ENCODE results near the gene ARHGAP6. TPM values are rescaled to one million over a fixed set of nuclear protein-coding genes. Genes with fewer than 3 reads are reported as not detected.

The ARHGAP6 gene
- total RNA-seq, 1 donor from 2014 or later: 13.8 TPM

- intact Hi-C loops (cut with DNase I): no loop called here
- ATAC-seq: no peak
- no peak for DNase-seq (ENCODE audit: low spot score)
Measured at GRCh38 chrX:11474576-11474975, 191.1 kb downstream of the ARHGAP6 start.

GRCh38 chrX:11474021-11474420 is 191.7 kb downstream of the ARHGAP6 start:
- DNase-seq (ENCODE audit: low spot score): no peak
- no peak for ATAC-seq
- intact Hi-C loops (cut with DNase I): no loop called here

GRCh38 chrX:11472879-11473278 is 192.8 kb downstream of the ARHGAP6 start:
- ATAC-seq (peak; percentile 39), DNase-seq (ENCODE audit: low spot score) (no peak)
- intact Hi-C loops (cut with DNase I): no loop called here

- intact Hi-C loops (cut with DNase I): no loop called here
- DNase-seq (ENCODE audit: low spot score): no peak
- ATAC-seq: no peak
Measured at GRCh38 chrX:11472381-11472780, 193.3 kb downstream of the ARHGAP6 start.

- ATAC-seq: peak; percentile 67
- no peak for DNase-seq (ENCODE audit: low spot score)
- intact Hi-C loops (cut with DNase I): no loop called here
Measured at GRCh38 chrX:11470250-11470974, 195.3 kb downstream of the ARHGAP6 start.

- intact Hi-C loops (cut with DNase I): no loop called here
- no peak for DNase-seq (ENCODE audit: low spot score)
- no peak for ATAC-seq
Measured at GRCh38 chrX:11465648-11466411, 199.9 kb downstream of the ARHGAP6 start.

- ATAC-seq: no peak
- DNase-seq (ENCODE audit: low spot score): no peak
- intact Hi-C loops (cut with DNase I): no loop called here
Measured at GRCh38 chrX:11464836-11465463, 200.8 kb downstream of the ARHGAP6 start.

- no peak for ATAC-seq
- intact Hi-C loops (cut with DNase I): no loop called here
Measured at GRCh38 chrX:11464380-11464779, 201.3 kb downstream of the ARHGAP6 start.

GRCh38 chrX:11462648-11463047 is 203.1 kb downstream of the ARHGAP6 start:
- intact Hi-C loops (cut with DNase I): no loop called here
- ATAC-seq (no peak), DNase-seq (ENCODE audit: low spot score) (no peak)

More at GRCh38 chrX:11464380-11464779, 201.3 kb downstream of the ARHGAP6 start:
- no peak for DNase-seq (ENCODE audit: low spot score)

- intact Hi-C loops (cut with DNase I): no loop called here
- ATAC-seq: peak; percentile 42
- no peak for DNase-seq (ENCODE audit: low spot score)
Measured at GRCh38 chrX:11462136-11462535, 203.6 kb downstream of the ARHGAP6 start.

- DNase-seq (ENCODE audit: low spot score) (no peak), ATAC-seq (peak; percentile 27)
- intact Hi-C loops (cut with DNase I): no loop called here
Measured at GRCh38 chrX:11461201-11462001, 204.3 kb downstream of the ARHGAP6 start.

- no peak for DNase-seq (ENCODE audit: low spot score)
- intact Hi-C loops (cut with DNase I): no loop called here
Measured at GRCh38 chrX:11460347-11460746, 205.4 kb downstream of the ARHGAP6 start.

GRCh38 chrX:11458170-11458569 is 207.6 kb downstream of the ARHGAP6 start:
- DNase-seq (ENCODE audit: low spot score): no peak
- intact Hi-C loops (cut with DNase I): no loop called here
- no peak for ATAC-seq

More at GRCh38 chrX:11460347-11460746, 205.4 kb downstream of the ARHGAP6 start:
- no peak for ATAC-seq

- DNase-seq (ENCODE audit: low spot score) (no peak), ATAC-seq (no peak)
- intact Hi-C loops (cut with DNase I): no loop called here
Measured at GRCh38 chrX:11451151-11451550, 214.6 kb downstream of the ARHGAP6 start.

- ATAC-seq (no peak), DNase-seq (ENCODE audit: low spot score) (no peak)
- intact Hi-C loops (cut with DNase I): no loop called here
Measured at GRCh38 chrX:11450354-11450753, 215.4 kb downstream of the ARHGAP6 start.

GRCh38 chrX:11449613-11450012 is 216.1 kb downstream of the ARHGAP6 start:
- intact Hi-C loops (cut with DNase I): no loop called here
- no peak for ATAC-seq
- DNase-seq (ENCODE audit: low spot score): no peak

- no peak for DNase-seq (ENCODE audit: low spot score)
- intact Hi-C loops (cut with DNase I): no loop called here
- ATAC-seq: no peak
Measured at GRCh38 chrX:11447418-11447817, 218.3 kb downstream of the ARHGAP6 start.

- DNase-seq (ENCODE audit: low spot score): no peak
- intact Hi-C loops (cut with DNase I): no loop called here
Measured at GRCh38 chrX:11446949-11447348, 218.8 kb downstream of the ARHGAP6 start.

GRCh38 chrX:11446336-11446735 is 219.4 kb downstream of the ARHGAP6 start:
- DNase-seq (ENCODE audit: low spot score) (no peak), ATAC-seq (peak; percentile 32)
- intact Hi-C loops (cut with DNase I): no loop called here

More at GRCh38 chrX:11446949-11447348, 218.8 kb downstream of the ARHGAP6 start:
- ATAC-seq: no peak
